ENCODE measurements around the gene NPHP1. TPM values are rescaled to one million over a fixed set of nuclear protein-coding genes. Genes with fewer than 3 reads are reported as not detected.

The NPHP1 gene
- total and polyA plus RNA-seq, 2 of the 8 experiments (the other 6 are each of a cell fraction or from before 2014, with no cell fraction given) = 1.4 to 2.8 TPM

DNA sequence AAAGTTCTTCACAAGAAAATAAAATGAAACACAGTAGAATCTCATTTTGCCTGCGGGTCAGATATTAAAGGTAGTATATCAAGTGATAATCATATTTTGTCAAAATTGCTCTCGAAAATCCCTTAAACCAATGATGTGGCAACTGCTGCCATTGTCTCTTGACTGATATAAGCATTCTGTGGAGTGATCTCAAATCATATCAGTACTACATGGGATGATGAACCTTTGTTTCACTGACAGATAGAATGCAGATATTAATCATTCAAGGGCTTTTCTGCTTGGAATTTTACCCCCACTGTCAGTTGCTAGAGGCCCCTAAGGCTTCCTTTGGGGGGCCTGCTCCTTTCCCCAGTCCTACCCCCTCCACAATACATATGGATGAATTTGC is 57.9 kb downstream of the NPHP1 start:
- no peak for FAIRE-seq
- 81% methylated on average over 2 of the region's 2 CpGs; no CpG with 5 or more reads in 1 of the 2 experiments for WGBS, 2 experiments (ENCODE audit: extremely low coverage in 1 of 2, insufficient coverage in 1 of 2, insufficient read length in 1 of 2, insufficient replicate concordance in 2 of 2, low coverage in 1 of 2, low lambda C conversion rate in 2 of 2, missing lambda C conversion rate in 1 of 2)
- POLR2A ChIA-PET (ENCODE audit: partially characterized antibody) = no interaction called here
- TF ChIP-seq, protein P1, sequence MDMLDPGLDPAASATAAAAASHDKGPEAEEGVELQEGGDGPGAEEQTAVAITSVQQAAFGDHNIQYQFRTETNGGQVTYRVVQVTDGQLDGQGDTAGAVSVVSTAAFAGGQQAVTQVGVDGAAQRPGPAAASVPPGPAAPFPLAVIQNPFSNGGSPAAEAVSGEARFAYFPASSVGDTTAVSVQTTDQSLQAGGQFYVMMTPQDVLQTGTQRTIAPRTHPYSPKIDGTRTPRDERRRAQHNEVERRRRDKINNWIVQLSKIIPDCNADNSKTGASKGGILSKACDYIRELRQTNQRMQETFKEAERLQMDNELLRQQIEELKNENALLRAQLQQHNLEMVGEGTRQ (IDR thresholded peaks at IDR 0.05; ENCODE audit: low read length) = no peak
- TF ChIP-seq, protein P2, sequence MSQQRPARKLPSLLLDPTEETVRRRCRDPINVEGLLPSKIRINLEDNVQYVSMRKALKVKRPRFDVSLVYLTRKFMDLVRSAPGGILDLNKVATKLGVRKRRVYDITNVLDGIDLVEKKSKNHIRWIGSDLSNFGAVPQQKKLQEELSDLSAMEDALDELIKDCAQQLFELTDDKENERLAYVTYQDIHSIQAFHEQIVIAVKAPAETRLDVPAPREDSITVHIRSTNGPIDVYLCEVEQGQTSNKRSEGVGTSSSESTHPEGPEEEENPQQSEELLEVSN (IDR thresholded peaks at IDR 0.05) = no peak
- TF ChIP-seq TEAD4 (IDR thresholded peaks at IDR 0.05; ENCODE audit: low read depth, low read length) (no peak), SUZ12 (IDR thresholded peaks at IDR 0.05; ENCODE audit: low read length) (no peak), KDM4A (IDR thresholded peaks at IDR 0.05; ENCODE audit: low read depth, low read length, severe bottlenecking) (no peak), EZH2 (IDR thresholded peaks at IDR 0.05; ENCODE audit: low read depth, low read length, severe bottlenecking) (no peak), EP300 (IDR thresholded peaks at IDR 0.05; ENCODE audit: borderline replicate concordance in 1 of 2, low read depth in 2 of 2, low read length in 2 of 2) (no peak), TAF1 (IDR thresholded peaks at IDR 0.05; ENCODE audit: low read depth, low read length) (no peak), SRF (IDR thresholded peaks at IDR 0.05; ENCODE audit: low read depth, low read length) (no peak), CBX5 (IDR thresholded peaks at IDR 0.05; ENCODE audit: low read depth, low read length) (no peak), SAP30 (IDR thresholded peaks at IDR 0.05; ENCODE audit: insufficient read depth, insufficient replicate concordance, low read length) (no peak)
- TF ChIP-seq, protein P3, sequence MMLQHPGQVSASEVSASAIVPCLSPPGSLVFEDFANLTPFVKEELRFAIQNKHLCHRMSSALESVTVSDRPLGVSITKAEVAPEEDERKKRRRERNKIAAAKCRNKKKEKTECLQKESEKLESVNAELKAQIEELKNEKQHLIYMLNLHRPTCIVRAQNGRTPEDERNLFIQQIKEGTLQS (IDR thresholded peaks at IDR 0.05; ENCODE audit: insufficient read depth, low read depth, low read length) = no peak

More for the DNA sequence above, 57.9 kb downstream of the NPHP1 start:
- Histone ChIP-seq H3K79me1 (ENCODE audit: low read depth, low read length) (no peaks in the 10 kb centered on the region), H2AFZ (ENCODE audit: low read length) (no peak overlapping the region), H3K56ac (replicated peaks; ENCODE audit: insufficient read length, low read depth, low read length) (no peak overlapping the region), H3K4me3 (ENCODE audit: extremely low read depth in 1 of 4, insufficient read depth in 2 of 4, low read depth in 3 of 4, low read length in 4 of 4) (no peak overlapping the region), H3K9me3 (ENCODE audit: insufficient read depth in 2 of 2, low read depth in 1 of 2, low read length in 1 of 2) (no peaks in the 10 kb centered on the region), H4K20me1 (replicated peaks in 1 of 2; ENCODE audit: control insufficient read depth in 1 of 2, insufficient read depth in 2 of 2, low read length in 2 of 2) (no peaks in the 10 kb centered on the region), H3K9ac (replicated peaks in 1 of 4; ENCODE audit: extremely low read depth in 1 of 4, low read depth in 3 of 4, low read length in 3 of 4) (no peak overlapping the region), H3K18ac (ENCODE audit: extremely low read depth, low read length) (no peak overlapping the region), H3K4ac (replicated peaks; ENCODE audit: insufficient read length, low read depth, low read length) (no peak overlapping the region), H3K27me3 (replicated peaks in 1 of 4; ENCODE audit: control insufficient read depth in 3 of 4, extremely low read depth in 1 of 4, insufficient read depth in 3 of 4, low read length in 3 of 4) (no peaks in the 10 kb centered on the region), H2BK12ac (ENCODE audit: low read depth, low read length) (no peak overlapping the region), H2BK5ac (ENCODE audit: low read depth, low read length) (no peak overlapping the region), H3K36me3 (ENCODE audit: control insufficient read depth in 2 of 4, insufficient read depth in 4 of 4, low read length in 3 of 4) (no peaks in the 10 kb centered on the region), H2AK5ac (ENCODE audit: low read depth, low read length) (no peak overlapping the region), H2BK20ac (ENCODE audit: low read length) (no peak overlapping the region), H3K23ac (ENCODE audit: insufficient read length) (no peak overlapping the region), H3K14ac (ENCODE audit: insufficient read length) (no peak overlapping the region), H2BK15ac (ENCODE audit: low read length) (no peak overlapping the region), H3K4me1 (replicated peaks in 1 of 4; ENCODE audit: control insufficient read depth in 3 of 4, insufficient read depth in 4 of 4, low read length in 3 of 4) (no peaks in the 10 kb centered on the region), H3K27ac (ENCODE audit: low read depth, low read length) (no peak overlapping the region), H3K23me2 (ENCODE audit: low read depth, low read length) (no peaks in the 10 kb centered on the region), H4K91ac (replicated peaks; ENCODE audit: insufficient read length, low read length) (no peak overlapping the region), H4K5ac (ENCODE audit: insufficient read length, low read depth, low read length) (no peak overlapping the region), H3K4me2 (ENCODE audit: insufficient read depth in 1 of 2, low read depth in 2 of 2, low read length in 2 of 2) (no peak overlapping the region), H2BK120ac (replicated peaks; ENCODE audit: low read depth, low read length) (no peak overlapping the region), H4K8ac (ENCODE audit: extremely low read depth, insufficient read depth, low read length) (no peak overlapping the region), H3K79me2 (ENCODE audit: control insufficient read depth in 1 of 2, insufficient read depth in 2 of 2, low read length in 2 of 2) (no peaks in the 10 kb centered on the region)
- DNase-seq (ENCODE audit: low read depth in 1 of 2, low spot score in 2 of 2) = no peak
- CTCF ChIA-PET (ENCODE audit: partially characterized antibody) = no interaction called here
